H54 (cell line): ENCODE results near the gene HTT.
"Not testable (repeated sequence)": the region's sequence is repeated elsewhere in the genome, so short reads cannot be mapped to it uniquely, and the experiment has no call there.

Experiments
- DNase-seq: peaks from one replicate; pipeline ENCODE4 v3.0.0; 2011; ENCODE audit warnings: low spot score, mixed read lengths; ENCODE audit not compliant: insufficient read length
- FAIRE-seq: peaks from 3 replicates; lab custom pipeline; 2011; peaks lifted over from hg19 to GRCh38; lab: Jason Lieb, UNC
- POLR2A ChIP-seq: IDR thresholded peaks from 2 replicates; pipeline ENCODE4 v1.6.1; 2011; ENCODE audit warnings: low read depth, mild to moderate bottlenecking, low read length

Gene HTT

GRCh38 chr4:3134201-3134600 is 59.7 kb downstream of the HTT start:
- no peak for TF ChIP-seq POLR2A
- no peak for DNase-seq
- FAIRE-seq = no peak

- no peak for DNase-seq
- FAIRE-seq = no peak
- TF ChIP-seq POLR2A = no peak
Measured at GRCh38 chr4:3135155-3136011, 60.9 kb downstream of the HTT start.

- FAIRE-seq (no peak), DNase-seq (no peak)
- no peak for TF ChIP-seq POLR2A
Measured at GRCh38 chr4:3136454-3136853, 62.0 kb downstream of the HTT start.

- no peak for DNase-seq
- FAIRE-seq = no peak
- no peak for TF ChIP-seq POLR2A
Measured at GRCh38 chr4:3137908-3138307, 63.4 kb downstream of the HTT start.

GRCh38 chr4:3145234-3145924 is 70.9 kb downstream of the HTT start:
- no peak for TF ChIP-seq POLR2A
- FAIRE-seq (no peak), DNase-seq (no peak)

- DNase-seq = no peak
- no peak for TF ChIP-seq POLR2A
- FAIRE-seq = no peak
Measured at GRCh38 chr4:3148926-3149325, 74.4 kb downstream of the HTT start.

GRCh38 chr4:3151238-3151637 is 76.8 kb downstream of the HTT start:
- not testable (repeated sequence) for FAIRE-seq, DNase-seq

GRCh38 chr4:3157366-3157765 is 82.9 kb downstream of the HTT start:
- FAIRE-seq (no peak), DNase-seq (no peak)
- no peak for TF ChIP-seq POLR2A

- TF ChIP-seq POLR2A = no peak
- FAIRE-seq (no peak), DNase-seq (no peak)
Measured at GRCh38 chr4:3158841-3159240, 84.4 kb downstream of the HTT start.

- TF ChIP-seq POLR2A = no peak
- no peak for DNase-seq
- FAIRE-seq = no peak
Measured at GRCh38 chr4:3160438-3160837, 86.0 kb downstream of the HTT start.

GRCh38 chr4:3161044-3161443 is 86.6 kb downstream of the HTT start:
- not testable (repeated sequence) for DNase-seq, FAIRE-seq

- not testable (repeated sequence) for DNase-seq, FAIRE-seq
Measured at GRCh38 chr4:3166434-3166833, 92.0 kb downstream of the HTT start.

GRCh38 chr4:3168029-3168428 is 93.5 kb downstream of the HTT start:
- FAIRE-seq = no peak
- no peak for DNase-seq
- no peak for TF ChIP-seq POLR2A

GRCh38 chr4:3174371-3175338 is 100.2 kb downstream of the HTT start:
- no peak for TF ChIP-seq POLR2A
- no peak for FAIRE-seq
- no peak for DNase-seq
